ENCODE measurements around the gene TFR2.

Gene TFR2

DNA sequence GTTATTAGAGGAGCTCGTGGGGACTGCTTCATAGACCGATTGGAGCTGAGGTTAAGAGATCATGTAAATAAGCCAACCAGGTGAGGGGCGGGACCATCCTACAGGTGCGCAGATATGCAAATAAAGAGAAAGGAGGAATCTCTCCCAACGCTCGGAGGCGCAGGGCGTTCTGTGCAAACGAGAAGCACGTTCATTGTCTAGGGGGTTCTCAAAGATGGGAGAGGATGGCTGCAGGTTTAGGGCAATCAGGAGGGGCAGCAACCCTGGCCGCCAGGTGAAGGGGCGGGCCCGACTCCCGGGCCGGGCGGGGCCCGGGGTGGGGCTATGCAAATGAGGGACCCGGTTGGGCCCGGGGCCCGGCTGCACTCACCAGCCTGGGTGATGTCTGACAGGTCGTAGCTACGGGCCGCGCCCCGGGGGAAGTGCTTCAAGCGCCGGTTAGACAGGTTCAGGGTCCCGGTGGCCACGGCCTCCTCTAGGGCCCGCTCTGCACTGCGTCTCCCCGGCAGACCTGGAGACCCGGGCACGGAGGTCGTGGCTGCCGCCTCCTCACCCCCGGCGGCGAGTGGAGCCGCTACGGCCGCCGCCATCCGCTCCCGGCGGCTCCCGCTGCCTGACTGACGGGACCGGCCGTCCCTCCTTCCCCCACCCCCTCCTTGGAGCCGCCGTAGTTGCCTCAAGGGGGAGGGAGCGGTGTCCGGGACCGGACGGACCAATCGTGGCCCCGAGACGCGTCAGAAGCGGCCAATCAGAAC lies 55.7 kb downstream of the TFR2 start, which contains the start of gene LRCH4:
LRCH4 (minus strand) TSS at position 619 of the 755 bp plus-strand sequence; CDS start at position 590, 29 bp downstream.
- DNase-seq (ENCODE audit: low spot score): peak; percentile 83

GRCh38 chr7:100584683-100585510 lies 56.5 kb downstream of the TFR2 start:
- peak; percentile 58 for DNase-seq (ENCODE audit: low spot score)

GRCh38 chr7:100584054-100584682 lies 57.2 kb downstream of the TFR2 start:
- no peak for DNase-seq (ENCODE audit: low spot score)

- no peak for DNase-seq (ENCODE audit: low spot score)
Measured at GRCh38 chr7:100583132-100584053, 58.0 kb downstream of the TFR2 start.

- no peak for DNase-seq (ENCODE audit: low spot score)
Measured at GRCh38 chr7:100582650-100583049, 58.7 kb downstream of the TFR2 start.

- DNase-seq (ENCODE audit: low spot score): no peak
Measured at GRCh38 chr7:100582041-100582579, 59.2 kb downstream of the TFR2 start.

- DNase-seq (ENCODE audit: low spot score): no peak
Measured at GRCh38 chr7:100580466-100581283, 60.7 kb downstream of the TFR2 start.

- DNase-seq (ENCODE audit: low spot score): no peak
Measured at GRCh38 chr7:100578246-100579183, 62.8 kb downstream of the TFR2 start.

- no peak for DNase-seq (ENCODE audit: low spot score)
Measured at GRCh38 chr7:100577507-100577906, 63.8 kb downstream of the TFR2 start.

DNA sequence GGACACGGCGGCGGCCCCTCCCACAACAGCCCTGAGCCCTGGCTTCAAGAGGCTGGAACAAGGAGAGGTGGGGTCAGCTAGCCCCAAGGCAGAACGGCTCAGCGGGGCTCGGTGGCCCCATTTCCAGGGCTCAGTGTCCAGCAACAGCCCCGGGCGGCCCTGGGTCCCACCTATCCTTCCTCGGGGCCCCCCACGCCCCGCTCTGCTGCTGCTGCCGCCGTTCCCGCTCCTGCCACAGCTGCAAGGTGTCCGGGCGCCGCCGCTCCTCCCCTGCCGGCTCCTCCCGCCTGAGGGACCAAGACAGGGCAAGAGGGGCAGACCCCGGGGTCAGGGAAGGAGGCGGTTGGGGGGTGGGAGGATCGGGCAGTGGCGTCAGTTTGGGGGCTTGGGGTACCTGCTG lies 64.2 kb downstream of the TFR2 start:
- no peak for DNase-seq (ENCODE audit: low spot score)

GRCh38 chr7:100576384-100576993 lies 64.9 kb downstream of the TFR2 start:
- DNase-seq (ENCODE audit: low spot score): no peak

DNA sequence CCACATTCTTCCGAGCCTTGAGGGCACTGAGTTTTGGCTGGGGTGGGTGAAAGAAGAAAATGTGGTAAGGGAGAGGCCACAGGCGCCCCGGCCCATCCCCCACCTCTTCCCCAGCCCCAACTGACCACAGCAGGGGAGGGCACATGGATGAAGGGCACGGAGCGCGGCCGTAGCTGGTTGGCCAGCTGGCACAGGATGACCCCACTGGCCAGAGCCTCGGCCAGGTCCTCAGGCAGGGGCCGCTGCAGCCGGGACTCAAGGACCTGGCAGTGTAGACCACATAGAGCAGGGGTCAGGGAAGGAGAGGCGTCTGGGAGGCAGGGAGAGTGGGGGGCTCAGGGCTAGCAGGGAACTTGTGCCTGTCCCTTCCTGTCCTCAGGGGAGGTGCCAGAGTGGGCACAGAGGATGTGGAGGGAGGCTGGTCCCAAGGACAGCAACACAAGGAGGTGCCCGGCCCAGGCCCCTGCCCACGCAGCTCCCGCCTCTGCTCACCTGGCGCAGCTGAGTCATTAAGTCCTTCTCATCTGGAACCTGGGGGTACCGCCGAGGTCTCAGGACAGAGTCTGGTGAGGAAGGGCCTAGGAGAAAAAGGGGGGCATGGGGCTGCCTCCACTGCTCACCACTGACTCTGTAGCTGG lies 65.5 kb downstream of the TFR2 start:
- no peak for DNase-seq (ENCODE audit: low spot score)

DNA sequence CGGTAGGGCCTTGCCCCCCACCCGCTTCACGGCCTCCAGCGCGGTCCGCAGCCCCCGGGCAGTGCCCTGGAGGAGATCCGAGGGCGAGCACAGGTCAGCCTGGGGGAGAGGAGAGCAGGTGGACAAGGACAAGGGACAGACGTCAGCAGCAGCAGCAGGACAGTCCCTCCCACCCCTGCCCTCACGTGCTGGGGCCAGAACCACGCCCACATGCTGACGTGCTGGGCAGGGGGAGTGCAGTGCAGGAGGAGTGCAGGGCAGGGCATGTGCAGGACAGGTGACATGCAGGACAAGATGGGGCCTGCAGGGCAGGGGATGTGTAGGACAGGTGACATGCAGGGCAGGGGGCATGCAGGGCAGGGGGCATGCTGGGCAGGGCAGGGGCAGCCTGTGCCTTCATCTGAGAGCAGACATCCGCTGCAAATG lies 66.1 kb downstream of the TFR2 start:
- DNase-seq (ENCODE audit: low spot score): no peak

DNA sequence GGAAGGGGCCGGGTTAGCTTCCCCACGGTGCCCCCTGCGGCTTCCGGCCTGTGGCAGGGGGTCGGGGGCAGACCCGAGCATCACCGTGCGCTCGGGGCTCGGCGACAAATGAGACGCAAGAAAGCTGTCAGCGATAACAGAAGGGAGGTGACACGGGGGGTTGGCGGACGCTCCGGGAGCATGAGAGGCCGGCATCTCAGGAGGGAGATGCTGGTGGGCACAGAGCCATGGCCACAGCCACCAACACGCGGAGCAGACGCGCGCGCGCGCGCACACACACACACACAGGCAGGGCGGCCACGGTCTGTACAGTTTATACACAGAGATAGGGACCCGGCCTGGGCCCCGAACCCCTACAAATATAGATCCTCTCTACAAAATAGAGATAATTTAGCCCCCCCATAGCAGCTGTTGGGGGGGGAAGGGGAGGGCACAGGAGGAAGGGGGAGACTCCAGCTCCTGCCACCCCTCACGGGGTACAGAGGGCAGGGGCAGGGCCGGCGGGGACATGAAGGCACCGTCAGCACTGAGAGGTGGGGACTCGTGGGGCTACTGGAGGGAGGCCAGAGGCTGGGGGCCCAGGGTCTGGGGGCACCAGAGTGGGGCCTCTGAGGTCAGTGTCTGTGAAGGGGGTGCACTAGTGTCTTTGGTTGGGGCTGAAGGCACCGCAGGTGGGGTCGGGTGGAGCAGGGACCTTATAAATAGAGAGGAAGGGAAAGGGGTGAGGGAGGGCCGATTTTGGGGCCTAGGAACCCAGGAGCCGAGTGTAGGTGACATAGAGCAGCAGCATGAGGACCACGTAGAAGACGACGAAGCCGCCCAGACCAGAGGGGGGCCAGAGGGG lies 66.8 kb downstream of the TFR2 start:
- no peak for DNase-seq (ENCODE audit: low spot score)

DNA sequence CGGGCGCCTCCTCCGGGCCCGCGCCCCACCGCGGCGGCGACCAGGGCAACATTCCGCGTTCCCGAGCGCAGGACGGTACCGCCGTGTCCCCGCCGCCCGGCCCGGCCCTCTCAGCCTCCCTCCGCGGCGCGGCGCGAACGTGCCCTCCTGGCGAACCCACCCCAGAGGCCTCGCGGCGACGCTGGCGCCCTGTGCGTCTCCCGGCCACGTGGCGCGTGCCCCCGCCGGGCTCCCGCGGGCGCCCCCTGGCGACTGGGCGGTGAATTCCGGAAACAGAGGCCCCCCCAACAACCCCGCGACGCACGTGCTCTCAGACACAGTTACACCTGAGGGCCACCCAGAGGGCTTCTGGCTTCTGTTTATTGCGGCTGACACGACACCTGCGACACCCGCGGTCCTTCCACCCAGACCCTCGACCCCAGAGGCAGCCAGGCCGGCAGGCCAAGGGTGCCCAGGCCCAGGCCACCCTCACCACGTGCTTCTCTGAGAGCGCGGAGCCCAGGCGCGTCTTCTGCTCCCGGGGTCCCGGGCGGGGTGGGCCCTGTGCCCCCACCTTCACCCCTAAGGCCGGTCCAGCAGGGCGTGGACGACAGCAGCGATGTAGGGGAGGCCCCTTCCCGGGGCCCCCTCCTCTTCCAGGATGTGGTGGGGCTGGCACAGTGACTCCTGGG lies 67.5 kb downstream of the TFR2 start, which contains the start of gene SAP25:
SAP25 (minus strand) TSS at position 210 of the 671 bp plus-strand sequence; CDS start at position 52, 158 bp downstream.
- DNase-seq (ENCODE audit: low spot score): no peak

GRCh38 chr7:100572949-100573675 lies 68.2 kb downstream of the TFR2 start:
- no peak for DNase-seq (ENCODE audit: low spot score)

All from D341Med (cell line).